Loucy (cell line): ENCODE measurements around the gene PCYT2.
A peak's percentile ranks its signal among the peaks of the same experiment; 100 is the strongest.

Experiments used
- H2AFZ ChIP-seq: fragments of 200-600 bp; sonication (generic); 2 replicates; pipeline ENCODE4 v1.6.0; 2016; ENCODE audit warnings: antibody characterized with exemption, mild to moderate bottlenecking, low read length, moderate library complexity
- H3F3A ChIP-seq: fragments of 200-600 bp; 2 replicates; pipeline ENCODE4 v1.6.0; 2016; ENCODE audit warnings: antibody characterized with exemption, low read depth, mild to moderate bottlenecking
- H3K27me3 ChIP-seq: fragments of 200-600 bp; sonication (generic); 2 replicates; pipeline ENCODE4 v1.6.1; 2014; ENCODE audit warnings: low read length, mild to moderate bottlenecking; ENCODE audit not compliant: insufficient read depth, poor library complexity, severe bottlenecking
- H3K36me3 ChIP-seq: fragments of 200-600 bp; sonication (generic); 2 replicates; pipeline ENCODE4 v1.6.1; 2016; ENCODE audit warnings: low read length; ENCODE audit not compliant: insufficient read depth
- H3K4me1 ChIP-seq: fragments of 200-600 bp; sonication (generic); 2 replicates; pipeline ENCODE4 v1.5.1; 2014; ENCODE audit warnings: low read length, mild to moderate bottlenecking; ENCODE audit not compliant: insufficient read depth, poor library complexity, severe bottlenecking
- H3K4me2 ChIP-seq: fragments of 200-600 bp; sonication (generic); 2 replicates; pipeline ENCODE4 v1.6.0; 2014; ENCODE audit warnings: antibody characterized with exemption, low read length, low read depth, mild to moderate bottlenecking; ENCODE audit not compliant: poor library complexity, severe bottlenecking
- H3K4me3 ChIP-seq: fragments of 200-600 bp; sonication (generic); 2 replicates; pipeline ENCODE4 v1.5.1; 2014; ENCODE audit warnings: low read length, mild to moderate bottlenecking, mixed read lengths; ENCODE audit not compliant: poor library complexity, severe bottlenecking
- H3K79me2 ChIP-seq: fragments of 200-600 bp; sonication (generic); 2 replicates; pipeline ENCODE4 v1.6.1; 2014; ENCODE audit warnings: low read length; ENCODE audit not compliant: insufficient read depth
- H3K9ac ChIP-seq: fragments of 200-600 bp; sonication (generic); 2 replicates; pipeline ENCODE4 v1.6.0; 2014; ENCODE audit warnings: mild to moderate bottlenecking, low read depth, low read length, moderate library complexity; ENCODE audit not compliant: poor library complexity, severe bottlenecking
- H3K9me2 ChIP-seq: fragments of 200-600 bp; sonication (generic); replicated peaks from 2 replicates; pipeline ENCODE4 v1.6.1; 2016; ENCODE audit warnings: low read depth, low read length, mixed read lengths
- H3K9me3 ChIP-seq: fragments of 200-600 bp; sonication (generic); 2 replicates; pipeline ENCODE4 v1.6.1; 2014; ENCODE audit warnings: mild to moderate bottlenecking, antibody characterized with exemption, low read length, low read depth; ENCODE audit not compliant: insufficient read depth
- H4K20me1 ChIP-seq: fragments of 200-600 bp; sonication (generic); 2 replicates; pipeline ENCODE4 v1.6.0; 2014; ENCODE audit warnings: antibody characterized with exemption, low read length, mild to moderate bottlenecking; ENCODE audit not compliant: insufficient read depth, poor library complexity, severe bottlenecking
- EZH2phosphoT487 ChIP-seq: fragments of 200-600 bp; IDR thresholded peaks from 2 replicates; pipeline ENCODE4 v1.6.1; 2018; ENCODE audit warnings: antibody characterized with exemption, mild to moderate bottlenecking, moderate library complexity, borderline replicate concordance
- TF ChIP-seq, protein P1 (sequence below): fragments of 200-600 bp; sonication (generic); conservative IDR thresholded peaks from 2 replicates; pipeline ENCODE4 v1.5.1; 2014; ENCODE audit warnings: mild to moderate bottlenecking, antibody characterized with exemption, low read length

The PCYT2 gene

DNA sequence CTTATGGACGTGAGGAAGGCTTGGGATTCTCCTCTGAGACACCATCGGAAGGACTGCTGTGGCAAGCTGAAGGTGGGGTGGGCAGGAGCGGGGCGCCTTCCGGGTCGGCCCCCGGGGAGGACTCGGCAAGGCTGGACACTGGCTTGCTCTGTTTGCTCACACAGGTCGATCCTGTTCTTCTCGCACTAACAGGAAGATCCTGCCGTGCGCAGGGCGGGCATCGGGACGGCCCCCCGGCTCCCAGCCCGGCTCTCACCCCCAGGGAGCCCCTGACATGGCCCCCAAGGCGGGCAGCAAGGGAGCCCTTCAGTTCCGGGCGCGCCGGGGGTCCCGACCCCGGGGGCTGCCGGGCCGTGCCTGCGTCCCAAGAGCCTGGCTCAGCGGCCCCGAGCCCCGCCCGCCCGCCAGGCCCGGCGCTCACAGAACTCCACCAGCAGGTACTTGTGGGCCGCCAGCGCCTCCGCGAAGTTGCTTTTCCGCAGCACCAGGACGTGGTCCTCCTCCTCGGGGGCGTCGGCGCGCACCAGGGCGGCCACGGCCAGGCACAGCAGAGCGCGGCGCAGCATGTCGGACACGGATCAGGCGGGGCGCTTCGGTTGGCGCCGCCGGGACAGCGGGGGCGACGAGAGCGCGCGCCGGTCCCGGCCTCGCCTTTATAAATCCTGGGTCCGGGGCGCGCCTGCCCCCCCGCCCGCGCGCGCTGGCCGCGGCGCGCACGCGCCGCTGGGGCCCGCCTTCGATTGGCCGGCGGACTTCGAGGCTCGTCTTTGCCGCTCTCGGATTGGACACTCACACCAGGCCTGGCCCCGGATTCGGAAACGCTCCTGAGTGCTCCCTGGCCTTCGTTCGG lies 51.1 kb downstream of the PCYT2 start, which contains the start of gene P4HB:
P4HB (minus strand) TSS at position 630 of the 850 bp plus-strand sequence; CDS start at position 566, 64 bp downstream.
- TF ChIP-seq, protein P1, sequence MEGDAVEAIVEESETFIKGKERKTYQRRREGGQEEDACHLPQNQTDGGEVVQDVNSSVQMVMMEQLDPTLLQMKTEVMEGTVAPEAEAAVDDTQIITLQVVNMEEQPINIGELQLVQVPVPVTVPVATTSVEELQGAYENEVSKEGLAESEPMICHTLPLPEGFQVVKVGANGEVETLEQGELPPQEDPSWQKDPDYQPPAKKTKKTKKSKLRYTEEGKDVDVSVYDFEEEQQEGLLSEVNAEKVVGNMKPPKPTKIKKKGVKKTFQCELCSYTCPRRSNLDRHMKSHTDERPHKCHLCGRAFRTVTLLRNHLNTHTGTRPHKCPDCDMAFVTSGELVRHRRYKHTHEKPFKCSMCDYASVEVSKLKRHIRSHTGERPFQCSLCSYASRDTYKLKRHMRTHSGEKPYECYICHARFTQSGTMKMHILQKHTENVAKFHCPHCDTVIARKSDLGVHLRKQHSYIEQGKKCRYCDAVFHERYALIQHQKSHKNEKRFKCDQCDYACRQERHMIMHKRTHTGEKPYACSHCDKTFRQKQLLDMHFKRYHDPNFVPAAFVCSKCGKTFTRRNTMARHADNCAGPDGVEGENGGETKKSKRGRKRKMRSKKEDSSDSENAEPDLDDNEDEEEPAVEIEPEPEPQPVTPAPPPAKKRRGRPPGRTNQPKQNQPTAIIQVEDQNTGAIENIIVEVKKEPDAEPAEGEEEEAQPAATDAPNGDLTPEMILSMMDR, result no peak
- TF ChIP-seq EZH2phosphoT487, result no peak
- Histone ChIP-seq H3K36me3 (peaks cover 6% of the 10 kb centered on the region), H3K79me2 (peaks cover 89% of the 10 kb centered on the region), H3K9me3 (no peaks in the 10 kb centered on the region), H2AFZ (peak within 1 kb of the TSS; percentile 75), H3F3A (no peaks in the 10 kb centered on the region), H3K4me1 (peaks cover 32% of the 10 kb centered on the region), H3K4me3 (peak within 1 kb of the TSS; percentile 99), H3K27me3 (no peaks in the 10 kb centered on the region), H4K20me1 (peaks cover 46% of the 10 kb centered on the region), H3K9me2 (no peaks in the 10 kb centered on the region), H3K9ac (peak within 1 kb of the TSS; percentile 94), H3K4me2 (peak within 1 kb of the TSS; percentile 93)

DNA sequence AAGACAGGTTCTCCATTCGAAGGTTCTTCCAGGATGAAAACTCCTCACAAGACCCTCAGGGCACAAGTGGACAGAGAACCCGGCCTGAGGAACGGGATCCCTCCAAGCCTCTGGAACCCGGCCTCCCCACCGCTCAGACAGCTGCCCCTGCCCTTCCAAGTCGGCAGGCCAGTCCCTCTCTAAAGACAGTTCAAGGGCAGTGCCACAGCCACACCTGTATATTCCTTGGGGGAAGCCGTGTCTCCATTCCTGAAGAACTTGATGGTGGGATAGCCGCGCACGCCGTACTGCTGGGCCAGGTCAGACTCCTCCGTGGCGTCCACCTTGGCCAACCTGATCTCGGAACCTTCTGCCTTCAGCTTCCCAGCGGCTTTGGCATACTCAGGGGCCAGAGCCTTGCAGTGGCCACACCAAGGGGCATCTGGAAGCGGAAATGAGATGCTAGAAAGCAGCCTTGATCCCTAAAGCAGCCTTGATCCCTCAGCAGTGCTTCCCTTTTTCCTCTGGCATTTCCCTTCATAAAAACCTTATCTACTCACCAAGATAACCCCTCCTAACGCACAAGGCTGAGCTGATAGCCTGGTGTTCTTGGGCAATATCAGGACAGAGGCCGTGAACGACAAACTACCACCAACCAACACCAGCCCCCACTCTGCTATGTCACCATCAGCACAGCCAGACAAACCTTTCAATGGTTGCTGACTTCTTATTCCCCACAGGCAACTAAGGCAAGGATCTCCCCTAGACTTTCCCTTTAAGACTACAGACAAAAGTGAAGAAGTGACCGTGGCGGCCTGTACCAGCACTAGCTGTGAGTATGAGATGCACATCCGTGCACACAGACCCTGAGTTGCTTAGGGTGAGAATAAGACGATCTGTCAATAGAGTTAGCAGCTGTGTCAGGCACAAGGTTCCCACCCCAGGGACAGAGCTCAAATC lies 52.0 kb downstream of the PCYT2 start:
- H3F3A ChIP-seq, result no peaks in the 10 kb centered on the region

More for the DNA sequence above, 52.0 kb downstream of the PCYT2 start:
- H2AFZ ChIP-seq, result no peak overlapping the region
- H3K9ac ChIP-seq, result peak overlapping the region; percentile 90
- H3K36me3 ChIP-seq, result peaks cover 15% of the 10 kb centered on the region
- peaks cover 90% of the 10 kb centered on the region for H3K79me2 ChIP-seq
- peaks cover 51% of the 10 kb centered on the region for H4K20me1 ChIP-seq
- no peaks in the 10 kb centered on the region for H3K9me3 ChIP-seq
- H3K4me1 ChIP-seq, result peaks cover 32% of the 10 kb centered on the region
- peak overlapping the region; percentile 93 for H3K4me2 ChIP-seq
- TF ChIP-seq, protein P1, result no peak
- TF ChIP-seq EZH2phosphoT487, result no peak
- peak overlapping the region; percentile 75 for H3K4me3 ChIP-seq
- H3K9me2 ChIP-seq, result no peaks in the 10 kb centered on the region
- H3K27me3 ChIP-seq, result no peaks in the 10 kb centered on the region
